K562 (cell line): ENCODE results near the gene DERL3. TPM values are rescaled to one million over a fixed set of nuclear protein-coding genes. Genes with fewer than 3 reads are reported as not detected.

ENCODE experiments used
- ATF1 ChIP-seq, 2 experiments: fragments of 450-650 bp in 1 of 2; IDR thresholded peaks; 2 replicates each; pipeline ENCODE4 v1.6.1; 2016; ENCODE audit warnings: missing compliant biosample characterization in 1 of 2, missing genetic modification characterization in 1 of 2
- CEBPZ ChIP-seq: fragments of 150-350 bp; IDR thresholded peaks from 2 replicates; pipeline ENCODE4 v1.6.1; 2014; ENCODE audit warnings: low read depth, mild to moderate bottlenecking, low read length, borderline replicate concordance
- HLTF ChIP-seq: fragments of 450-650 bp; IDR thresholded peaks from 2 replicates; pipeline ENCODE4 v1.6.1; 2016
- KLF10 ChIP-seq: fragments of 250-450 bp; sonication (Bioruptor Pico); IDR thresholded peaks from 2 replicates; pipeline ENCODE4 v1.6.1; 2021; ENCODE audit warnings: matching md5 sums
- NCOA1 ChIP-seq: fragments of 450-650 bp; IDR thresholded peaks from 2 replicates; pipeline ENCODE4 v1.6.1; 2016; ENCODE audit warnings: low read depth
- RBM22 ChIP-seq: fragments of 200-400 bp; formaldehyde crosslinking; IDR thresholded peaks from 2 replicates; pipeline ENCODE4 v1.6.1; 2018; ENCODE audit warnings: low read length, low read depth; ENCODE audit not compliant: poor library complexity, severe bottlenecking
- RERE ChIP-seq: sonication (generic); formaldehyde crosslinking; IDR thresholded peaks from 2 replicates; pipeline ENCODE4 v1.8.0; 2023; ENCODE audit warnings: missing genetic modification reagents, mild to moderate bottlenecking, borderline replicate concordance
- TCF7L2 ChIP-seq: fragments of 150-350 bp; IDR thresholded peaks from 2 replicates; pipeline ENCODE4 v1.6.1; 2016; ENCODE audit warnings: low read depth, mild to moderate bottlenecking, low read length, moderate library complexity
- UBTF ChIP-seq, 2 experiments: IDR thresholded peaks; 2 replicates each; pipeline ENCODE4 v1.6.1; 2012; ENCODE audit warnings: improper control_type of control experiment in 2 of 2, low read depth in 2 of 2, low read length in 2 of 2, borderline replicate concordance in 1 of 2
- ZNF518B ChIP-seq: fragments of 250-450 bp; sonication (Bioruptor Pico); IDR thresholded peaks from 2 replicates; pipeline ENCODE4 v1.5.0; 2021; ENCODE audit warnings: mild to moderate bottlenecking, moderate library complexity
- ZNF76 ChIP-seq: fragments of 250-450 bp; sonication (Bioruptor Pico); IDR thresholded peaks from 2 replicates; pipeline ENCODE4 v1.4.0; 2020; ENCODE audit warnings: mild to moderate bottlenecking, moderate library complexity, borderline replicate concordance
- polyA plus RNA-seq, 8 experiments: library from polyadenylated mRNA; depleted of rRNA in 4 of 8; stranded (reverse) in 5 of 8; unstranded in 3 of 8; fragments of >200 nt; fragmentation: Nextera tagmentation in 2 of 8; fragmentation: Illumina TruSeq in 1 of 8; extraction: Ambion mirVana in 2 of 8; extraction: Trizol in 1 of 8; gene quantifications; 2 replicates each; pipeline versions ENCODE4 v1.2.1 to v1.2.3, GENCODE V29; 2011 to 2014; ENCODE audit warnings: inconsistent platforms in 1 of 8, missing spikeins in 1 of 8
- total RNA-seq, 7 experiments: library from RNA; depleted of rRNA in 6 of 7; stranded (reverse); fragments of >200 nt in 6 of 7; fragmentation: Illumina TruSeq in 2 of 7; extraction: Trizol in 2 of 7; gene quantifications; 2 replicates each; pipeline versions ENCODE4 v1.2.1 to v1.2.3, GENCODE V29; 2011 to 2021; ENCODE audit warnings: low replicate concordance in 1 of 7

Gene DERL3
- total and polyA plus RNA-seq, 9 of the 15 experiments (the other 6 are each of a cell fraction or from before 2014, with no cell fraction given), result 1.3 to 12.4 (median 4.8) TPM

GRCh38 chr22:23857606-23858483 is 19.0 kb upstream of the DERL3 start, which contains the start of gene SLC2A11 (continued):
- TF ChIP-seq UBTF (IDR thresholded peaks at IDR 0.05; ENCODE audit: borderline replicate concordance in 1 of 2, low read depth in 2 of 2, low read length in 2 of 2) (no peak), ZNF76 (CRISPR knock-in tag) (no peak), NCOA1 (no peak), ZNF518B (CRISPR knock-in tag) (no peak), KLF10 (CRISPR knock-in tag) (no peak), RBM22 (no peak), HLTF (no peak), RERE (CRISPR knock-in tag) (no peak), TCF7L2 (no peak), CEBPZ (no peak), ATF1 (CRISPR knock-in tag; IDR thresholded peaks at IDR 0.05) (no peak), ATF1 (tag; IDR thresholded peaks at IDR 0.05) (no peak)
